Measurements from ENCODE around the gene ELL2.

GRCh38 chr5:95839658-95840057, 122.0 kb downstream of the ELL2 start:
- TF ChIP-seq POLR2AphosphoS5 (IDR thresholded peaks at IDR 0.05; ENCODE audit: borderline replicate concordance, low read depth, low read length) = no peak
- TF ChIP-seq EZH2 (IDR thresholded peaks at IDR 0.05) = no peak
- no peak for TF ChIP-seq FOXP2 (optimal IDR thresholded peaks at IDR 0.05; ENCODE audit: control extremely low read depth, extremely low read length, insufficient read depth)
